DMS 273 (cell line): ENCODE data around the gene KLRG1.

Experiments used
- DNase-seq: peaks from one replicate; lab custom pipeline; 2025; ENCODE audit not compliant: unreplicated experiment; lab: John Stamatoyannopoulos, UW

Gene KLRG1

GRCh38 chr12:9040484-9041186, 51.3 kb downstream of the KLRG1 start:
- DNase-seq, result no peak

GRCh38 chr12:9041321-9041720, 52.0 kb downstream of the KLRG1 start:
- DNase-seq, result no peak

GRCh38 chr12:9043766-9044165, 54.4 kb downstream of the KLRG1 start:
- DNase-seq, result peak; percentile 70

GRCh38 chr12:9047105-9047504, 57.8 kb downstream of the KLRG1 start:
- no peak for DNase-seq

GRCh38 chr12:9048930-9049329, 59.6 kb downstream of the KLRG1 start:
- DNase-seq, result no peak

GRCh38 chr12:9049520-9050133, 60.3 kb downstream of the KLRG1 start:
- peak; percentile 59 for DNase-seq

- DNase-seq, result no peak
These were observed 61.3 kb downstream of the KLRG1 start for GRCh38 chr12:9050521-9051157.

- DNase-seq, result no peak
These were observed 61.8 kb downstream of the KLRG1 start for GRCh38 chr12:9051158-9051550.

- DNase-seq, result no peak
These were observed 63.3 kb downstream of the KLRG1 start for GRCh38 chr12:9052610-9053009.
